HCT116 (cell line): Measurements from ENCODE around the gene ZNF628. TPM values are rescaled to one million over a fixed set of nuclear protein-coding genes. Genes with fewer than 3 reads are reported as not detected.

Experiments used
- ATAC-seq: fragments of 200-7000 bp; cut with Tn5 transposase; 2 replicates; pipeline ENCODE4 v1.9.1; 2020; ENCODE audit warnings: mild to moderate bottlenecking, moderate library complexity
- BruUV-seq: library from RNA; stranded (reverse); fragments of 400-500 nt; replicated peaks from 2 replicates; lab custom pipeline; 2021; lab: Mats Ljungman, UMichigan
- CTCF ChIA-PET: fragments of 300-600 bp; sonication (Branson Sonifier 250); formaldehyde crosslinking; loops from one replicate; lab custom pipeline; 2021; ENCODE audit warnings: antibody characterized with exemption; lab: Charles Lee
- POLR2A ChIA-PET: fragments of 300-600, 350-600 bp; sonication (Branson Sonifier 250); formaldehyde crosslinking; loops from one replicate; lab custom pipeline; 2021; ENCODE audit warnings: antibody characterized with exemption; lab: Charles Lee
- RAD21 ChIA-PET, 2 experiments: fragments of 300-600 bp; sonication (Branson Sonifier 250); formaldehyde crosslinking; loops; one replicate each; lab custom pipeline; 2023; ENCODE audit warnings: low total read pairs in 2 of 2; ENCODE audit not compliant: uncharacterized antibody in 2 of 2, unreplicated experiment in 2 of 2, low non-redundant PET in 1 of 2; lab: Charles Lee
- DNase-seq: peaks from one replicate; pipeline ENCODE4 v3.0.0-alpha.2; 2010; ENCODE audit warnings: low read depth, low spot score
- H2AFZ ChIP-seq: fragments of 200-600 bp; shearing (Covaris generic), sonication (generic); 2 replicates; pipeline ENCODE4 v1.6.1; 2017; ENCODE audit warnings: low read depth, mixed run types, mixed read lengths, antibody characterized with exemption, low read length; ENCODE audit not compliant: poor library complexity, severe bottlenecking
- H3K27ac ChIP-seq: 2 replicates; pipeline ENCODE4 v1.5.1; 2012; ENCODE audit warnings: low read depth, low read length
- H3K27me3 ChIP-seq: fragments of 200-600 bp; sonication (generic); 2 replicates; pipeline ENCODE4 v1.6.1; 2016; ENCODE audit warnings: mixed run types, low read length, mixed read lengths; ENCODE audit not compliant: insufficient read depth
- H3K36me3 ChIP-seq, 2 experiments: fragments of 200-500 bp in 1 of 2; fragments of 200-600 bp in 1 of 2; sonication (Bioruptor generic) in 1 of 2; sonication (generic) in 1 of 2; 2 replicates each; pipeline versions ENCODE4 v1.5.1 to v1.6.1; 2014 to 2016; ENCODE audit warnings: low read length in 2 of 2, inconsistent platforms in 1 of 2, mixed read lengths in 1 of 2, mixed run types in 1 of 2; ENCODE audit not compliant: insufficient read depth in 2 of 2, control insufficient read depth in 1 of 2
- H3K4me1 ChIP-seq, 2 experiments: fragments of 200-600 bp in 1 of 2; sonication (generic) in 1 of 2; 2 replicates each; pipeline versions ENCODE4 v1.5.1 to v1.6.1; 2012 to 2017; ENCODE audit warnings: low read length in 2 of 2, inconsistent platforms in 1 of 2, mild to moderate bottlenecking in 1 of 2, mixed read lengths in 1 of 2, mixed run types in 1 of 2, moderate library complexity in 1 of 2; ENCODE audit not compliant: insufficient read depth in 2 of 2, control insufficient read depth in 1 of 2
- H3K4me2 ChIP-seq: fragments of 200-600 bp; sonication (generic); 2 replicates; pipeline ENCODE4 v1.6.1; 2017; ENCODE audit warnings: mixed run types, low read length, mixed read lengths
- H3K4me3 ChIP-seq, 2 experiments: fragments of 200-600 bp in 1 of 2; sonication (generic) in 1 of 2; replicated peaks in 1 of 2; 2 replicates each; pipeline ENCODE4 v1.5.1; 2011 to 2016; ENCODE audit warnings: low read length in 2 of 2, control low read depth in 1 of 2, low read depth in 1 of 2, mild to moderate bottlenecking in 1 of 2, mixed read lengths in 1 of 2, mixed run types in 1 of 2
- H3K79me2 ChIP-seq: fragments of 200-600 bp; sonication (generic); 2 replicates; pipeline ENCODE4 v1.6.1; 2017; ENCODE audit warnings: mild to moderate bottlenecking, mixed run types, low read length, moderate library complexity, mixed read lengths; ENCODE audit not compliant: insufficient read depth
- H3K9ac ChIP-seq: fragments of 200-600 bp; sonication (generic); 2 replicates; pipeline ENCODE4 v1.6.1; 2016; ENCODE audit warnings: low read length, mixed read lengths
- H3K9me2 ChIP-seq: fragments of 200-600 bp; sonication (generic), shearing (Covaris generic); 2 replicates; pipeline ENCODE4 v1.6.1; 2017; ENCODE audit warnings: mixed run types, mild to moderate bottlenecking, moderate library complexity; ENCODE audit not compliant: insufficient read depth
- H3K9me3 ChIP-seq, 2 experiments: fragments of 200-500 bp in 1 of 2; fragments of 200-600 bp in 1 of 2; sonication (Bioruptor generic) in 1 of 2; sonication (generic) in 1 of 2; 2 replicates each; pipeline ENCODE4 v1.6.1; 2014 to 2017; ENCODE audit warnings: low read length in 2 of 2, mixed read lengths in 2 of 2, inconsistent platforms in 1 of 2, low read depth in 1 of 2, mild to moderate bottlenecking in 1 of 2, mixed run types in 1 of 2, moderate library complexity in 1 of 2; ENCODE audit not compliant: control insufficient read depth in 1 of 2, insufficient read depth in 1 of 2
- H4K20me1 ChIP-seq: fragments of 200-600 bp; sonication (generic), shearing (Covaris generic); 2 replicates; pipeline ENCODE4 v1.6.1; 2017; ENCODE audit warnings: mixed run types, mild to moderate bottlenecking, moderate library complexity; ENCODE audit not compliant: insufficient read depth
- ATF3 ChIP-seq: IDR thresholded peaks from 2 replicates; pipeline ENCODE4 v1.6.1; 2012
- CBX3 ChIP-seq: IDR thresholded peaks from 2 replicates; pipeline ENCODE4 v1.6.1; 2012; ENCODE audit warnings: low read depth
- ELF1 ChIP-seq: IDR thresholded peaks from 2 replicates; pipeline ENCODE4 v1.6.1; 2012; ENCODE audit warnings: low read depth, borderline replicate concordance
- EZH2 ChIP-seq: fragments of 200-600 bp; sonication (generic); IDR thresholded peaks from 2 replicates; pipeline ENCODE4 v1.6.1; 2017; ENCODE audit warnings: antibody characterized with exemption, mixed run types
- EZH2phosphoT487 ChIP-seq: fragments of 200-600 bp; IDR thresholded peaks from 2 replicates; pipeline ENCODE4 v1.6.1; 2018; ENCODE audit warnings: antibody characterized with exemption, borderline replicate concordance
- FOSL1 ChIP-seq: IDR thresholded peaks from 2 replicates; pipeline ENCODE4 v1.6.1; 2012; ENCODE audit warnings: low read depth
- JUND ChIP-seq: IDR thresholded peaks from 2 replicates; pipeline ENCODE4 v1.6.1; 2012
- POLR2A ChIP-seq: IDR thresholded peaks from 2 replicates; pipeline ENCODE4 v1.7.0; 2011; ENCODE audit warnings: borderline replicate concordance; ENCODE audit not compliant: insufficient read depth, insufficient read length; ENCODE audit errors: extremely low read depth
- POLR2AphosphoS5 ChIP-seq: IDR thresholded peaks from 2 replicates; pipeline ENCODE4 v1.6.1; 2011; ENCODE audit warnings: mild to moderate bottlenecking, low read depth, low read length, moderate library complexity
- RAD21 ChIP-seq: IDR thresholded peaks from 2 replicates; pipeline ENCODE4 v1.6.1; 2012; ENCODE audit warnings: low read depth, mild to moderate bottlenecking
- SIN3A ChIP-seq: IDR thresholded peaks from 2 replicates; pipeline ENCODE4 v1.6.1; 2012; ENCODE audit warnings: low read depth
- SRF ChIP-seq: IDR thresholded peaks from 2 replicates; pipeline ENCODE4 v1.6.1; 2012; ENCODE audit warnings: low read depth
- TCF7L2 ChIP-seq: IDR thresholded peaks from 2 replicates; pipeline ENCODE4 v1.7.0; 2011; ENCODE audit warnings: borderline replicate concordance, inconsistent platforms; ENCODE audit not compliant: insufficient read depth, insufficient read length; ENCODE audit errors: extremely low read depth
- YY1 ChIP-seq: IDR thresholded peaks from 2 replicates; pipeline ENCODE4 v1.6.1; 2011; ENCODE audit warnings: low read length, low read depth, moderate library complexity, mild to moderate bottlenecking; ENCODE audit not compliant: insufficient replicate concordance; ENCODE audit errors: extremely low read depth
- ZFX ChIP-seq: fragments of 450-650 bp; IDR thresholded peaks from 2 replicates; pipeline ENCODE4 v1.6.1; 2017
- ZNF274 ChIP-seq: fragments of 200-500 bp; sonication (Bioruptor generic); IDR thresholded peaks from 2 replicates; pipeline ENCODE4 v1.6.1; 2014; ENCODE audit warnings: mild to moderate bottlenecking, low read depth, low read length, inconsistent platforms
- intact Hi-C: fragments of 100-400 bp; cut with micrococcal nuclease; formaldehyde crosslinking; loops from 2 replicates; pipeline ENCODE4 v1.10.0; 2022
- total RNA-seq: library from RNA; stranded (reverse); gene quantifications from one replicate; pipeline ENCODE4 v1.2.1, GENCODE V29; 2021; ENCODE audit not compliant: unreplicated experiment
- TF ChIP-seq, protein P1 (sequence below): IDR thresholded peaks from 2 replicates; pipeline ENCODE4 v1.6.1; 2011; ENCODE audit warnings: mild to moderate bottlenecking, low read length, moderate library complexity; ENCODE audit not compliant: insufficient replicate concordance; ENCODE audit errors: extremely low read depth
- TF ChIP-seq, protein P2 (sequence below), 3 experiments: fragments of 200-600 bp in 1 of 3; sonication (generic) in 1 of 3; IDR thresholded peaks in 2 of 3; conservative IDR thresholded peaks in 1 of 3; 2 replicates each; pipeline ENCODE4 v1.5.1; 2012 to 2017; ENCODE audit warnings: low read depth in 2 of 3, low read length in 2 of 3, antibody characterized with exemption in 1 of 3, borderline replicate concordance in 1 of 3, control low read depth in 1 of 3, mild to moderate bottlenecking in 1 of 3, mixed read lengths in 1 of 3, mixed run types in 1 of 3, moderate library complexity in 1 of 3; ENCODE audit not compliant: insufficient read depth in 1 of 3
- TF ChIP-seq, protein P3 (sequence below): IDR thresholded peaks from 2 replicates; pipeline ENCODE4 v1.6.1; 2012

ZNF628 gene
- total RNA-seq, 1 experiment from 2014 or later = 14.9 TPM

DNA sequence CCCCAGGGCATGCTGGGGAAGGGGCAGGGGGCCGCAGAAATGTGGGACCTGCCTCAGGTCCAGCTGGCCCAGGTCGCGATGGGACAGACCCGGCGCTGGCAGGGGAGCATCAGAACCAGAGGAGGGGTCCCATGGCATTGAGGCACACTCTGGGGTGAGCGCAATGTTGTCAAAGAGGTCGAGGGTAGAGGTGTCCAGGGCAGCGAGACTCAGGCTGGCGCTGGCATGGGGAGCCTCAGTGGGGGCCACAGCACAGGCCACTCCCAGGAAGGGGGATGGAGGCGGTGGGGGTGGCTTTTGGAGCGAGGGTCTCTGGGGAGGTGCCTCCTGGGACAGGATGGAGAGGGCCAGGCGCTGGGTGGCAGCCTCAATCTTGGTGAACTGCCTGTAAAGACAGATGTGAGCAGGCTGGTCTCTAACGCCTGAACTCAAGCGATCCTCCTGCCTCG lies 12.8 kb upstream of the ZNF628 start:
- intact Hi-C loops = no loop called here
- H3K4me2 ChIP-seq = no peak overlapping the region
- no peaks in the 10 kb centered on the region for H3K27me3 ChIP-seq
- no peak overlapping the region for H3K4me3 ChIP-seq
- ChIA-PET RAD21 (no interaction called here), CTCF (no interaction called here), POLR2A (no interaction called here)
- no peak overlapping the region; the same call in 1 of the 2 replicates for H3K27ac ChIP-seq
- BruUV-seq = no TSS peak
- no peaks in the 10 kb centered on the region for H4K20me1 ChIP-seq
- H3K4me1 ChIP-seq = peaks cover 19 to 43% of the 10 kb centered on the region in 2 experiments
- DNase-seq (no peak), ATAC-seq (no peak)
- no peaks in the 10 kb centered on the region for H3K9me3 ChIP-seq
- no peak overlapping the region for H3K9ac ChIP-seq
- H3K9me2 ChIP-seq = no peaks in the 10 kb centered on the region
- no peaks in the 10 kb centered on the region for H3K36me3 ChIP-seq
- H3K79me2 ChIP-seq = peaks cover 9% of the 10 kb centered on the region; the same call in 1 of the 2 replicates
- TF ChIP-seq ELF1 = no peak
- no peak for TF ChIP-seq ATF3
- TF ChIP-seq TCF7L2 = no peak
- TF ChIP-seq, protein P1, sequence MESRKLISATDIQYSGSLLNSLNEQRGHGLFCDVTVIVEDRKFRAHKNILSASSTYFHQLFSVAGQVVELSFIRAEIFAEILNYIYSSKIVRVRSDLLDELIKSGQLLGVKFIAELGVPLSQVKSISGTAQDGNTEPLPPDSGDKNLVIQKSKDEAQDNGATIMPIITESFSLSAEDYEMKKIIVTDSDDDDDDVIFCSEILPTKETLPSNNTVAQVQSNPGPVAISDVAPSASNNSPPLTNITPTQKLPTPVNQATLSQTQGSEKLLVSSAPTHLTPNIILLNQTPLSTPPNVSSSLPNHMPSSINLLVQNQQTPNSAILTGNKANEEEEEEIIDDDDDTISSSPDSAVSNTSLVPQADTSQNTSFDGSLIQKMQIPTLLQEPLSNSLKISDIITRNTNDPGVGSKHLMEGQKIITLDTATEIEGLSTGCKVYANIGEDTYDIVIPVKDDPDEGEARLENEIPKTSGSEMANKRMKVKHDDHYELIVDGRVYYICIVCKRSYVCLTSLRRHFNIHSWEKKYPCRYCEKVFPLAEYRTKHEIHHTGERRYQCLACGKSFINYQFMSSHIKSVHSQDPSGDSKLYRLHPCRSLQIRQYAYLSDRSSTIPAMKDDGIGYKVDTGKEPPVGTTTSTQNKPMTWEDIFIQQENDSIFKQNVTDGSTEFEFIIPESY = no peak
- TF ChIP-seq, protein P2, sequence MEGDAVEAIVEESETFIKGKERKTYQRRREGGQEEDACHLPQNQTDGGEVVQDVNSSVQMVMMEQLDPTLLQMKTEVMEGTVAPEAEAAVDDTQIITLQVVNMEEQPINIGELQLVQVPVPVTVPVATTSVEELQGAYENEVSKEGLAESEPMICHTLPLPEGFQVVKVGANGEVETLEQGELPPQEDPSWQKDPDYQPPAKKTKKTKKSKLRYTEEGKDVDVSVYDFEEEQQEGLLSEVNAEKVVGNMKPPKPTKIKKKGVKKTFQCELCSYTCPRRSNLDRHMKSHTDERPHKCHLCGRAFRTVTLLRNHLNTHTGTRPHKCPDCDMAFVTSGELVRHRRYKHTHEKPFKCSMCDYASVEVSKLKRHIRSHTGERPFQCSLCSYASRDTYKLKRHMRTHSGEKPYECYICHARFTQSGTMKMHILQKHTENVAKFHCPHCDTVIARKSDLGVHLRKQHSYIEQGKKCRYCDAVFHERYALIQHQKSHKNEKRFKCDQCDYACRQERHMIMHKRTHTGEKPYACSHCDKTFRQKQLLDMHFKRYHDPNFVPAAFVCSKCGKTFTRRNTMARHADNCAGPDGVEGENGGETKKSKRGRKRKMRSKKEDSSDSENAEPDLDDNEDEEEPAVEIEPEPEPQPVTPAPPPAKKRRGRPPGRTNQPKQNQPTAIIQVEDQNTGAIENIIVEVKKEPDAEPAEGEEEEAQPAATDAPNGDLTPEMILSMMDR (IDR thresholded peaks at IDR 0.05 in 2 of 3, conservative IDR thresholded peaks at IDR 0.05 in 1 of 3; ENCODE audit: borderline replicate concordance in 1 of 3, insufficient read depth in 1 of 3, low read depth in 2 of 3, low read length in 2 of 3) = no peak
- TF ChIP-seq ZNF274 = no peak
- TF ChIP-seq POLR2A = no peak
- no peak for TF ChIP-seq ZFX
- TF ChIP-seq YY1 = no peak
- no peak for TF ChIP-seq POLR2AphosphoS5
- TF ChIP-seq EZH2 = no peak
- TF ChIP-seq JUND = no peak
- no peak for TF ChIP-seq FOSL1
- TF ChIP-seq SRF = no peak
- TF ChIP-seq, protein P3, sequence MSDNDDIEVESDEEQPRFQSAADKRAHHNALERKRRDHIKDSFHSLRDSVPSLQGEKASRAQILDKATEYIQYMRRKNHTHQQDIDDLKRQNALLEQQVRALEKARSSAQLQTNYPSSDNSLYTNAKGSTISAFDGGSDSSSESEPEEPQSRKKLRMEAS = no peak
- TF ChIP-seq SIN3A = no peak
- no peak for TF ChIP-seq EZH2phosphoT487
- TF ChIP-seq RAD21 = no peak
- no peak for TF ChIP-seq CBX3
- H2AFZ ChIP-seq = no peak overlapping the region
